NCI-H1436 (cell line): Measurements from ENCODE around the gene ODF2.
"Not testable (repeated sequence)": the region's sequence is repeated elsewhere in the genome, so short reads cannot be mapped to it uniquely, and the experiment has no call there.

Experiments used
- DNase-seq: peaks from one replicate; lab custom pipeline; 2025; lab: John Stamatoyannopoulos, UW

The ODF2 gene

DNA sequence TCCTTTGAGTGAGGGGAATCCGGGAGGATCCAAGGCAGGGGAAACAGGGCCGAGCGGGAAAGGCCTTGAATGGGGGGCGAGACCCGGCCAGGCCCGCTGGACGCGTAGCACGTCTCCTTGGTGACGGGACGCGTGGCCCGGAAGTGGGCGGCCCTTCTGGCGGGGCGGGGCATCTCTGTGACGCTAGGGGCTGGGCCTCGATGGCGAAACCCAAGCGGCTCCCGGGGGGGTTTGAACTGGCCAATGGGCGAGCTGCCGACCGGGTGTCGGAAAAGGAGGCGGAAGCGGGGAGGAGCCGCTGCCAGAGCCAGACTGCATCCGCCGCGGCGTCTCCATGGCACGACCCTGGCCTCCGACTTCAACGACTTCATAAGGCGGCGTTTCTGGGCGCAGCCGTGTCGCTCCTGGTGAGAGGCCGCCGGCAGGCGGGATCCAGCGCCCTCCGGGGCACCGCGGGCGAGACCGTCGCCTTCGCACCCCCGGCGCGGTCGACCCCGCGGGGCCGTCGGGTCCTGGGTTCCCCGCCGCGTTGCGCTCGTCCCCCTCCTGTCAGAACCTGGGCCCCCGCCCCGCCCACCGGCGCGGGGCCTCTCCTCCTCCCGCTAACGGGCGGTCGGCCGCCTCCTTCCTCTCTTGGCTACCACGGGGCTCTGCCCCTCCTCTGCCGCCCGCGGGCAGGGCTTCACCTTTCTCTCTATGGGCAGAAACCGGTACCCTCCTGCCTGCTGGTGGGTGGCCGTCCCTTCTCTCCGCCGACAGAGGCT lies at the start of gene ODF2:
TSS of gene ODF2 (plus strand) at position 158 of the 764 bp plus-strand sequence. CDS start at position 244, 86 bp downstream.
- peak; percentile 97 for DNase-seq

- DNase-seq, result no peak
These were observed 48.9 kb upstream of the ODF2 start for GRCh38 chr9:128406848-128407391.

DNA sequence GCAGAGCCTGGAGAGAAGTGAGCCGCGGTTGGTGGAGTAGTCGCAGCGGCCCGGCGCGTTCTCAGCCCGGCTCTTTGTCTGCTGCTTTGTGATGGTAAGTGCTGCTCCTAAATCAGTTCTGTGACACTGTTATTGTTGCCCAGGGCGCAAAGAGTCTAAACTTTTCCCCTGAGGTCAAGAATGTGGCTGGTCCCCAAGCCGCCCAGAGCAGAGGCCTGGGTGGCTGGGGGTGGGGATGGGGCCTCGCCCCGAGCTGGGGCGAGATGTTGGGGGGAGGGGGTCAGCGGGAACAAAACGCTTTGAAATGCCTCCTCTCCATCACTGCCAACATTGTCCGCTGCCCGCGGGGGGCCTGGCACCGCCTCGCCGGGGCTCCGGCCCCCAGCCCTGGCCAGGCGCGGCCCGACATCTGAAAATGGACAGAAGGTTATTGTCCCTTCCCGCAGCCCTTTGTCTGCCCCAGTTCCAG lies 46.8 kb upstream of the ODF2 start:
- DNase-seq, result no peak

DNA sequence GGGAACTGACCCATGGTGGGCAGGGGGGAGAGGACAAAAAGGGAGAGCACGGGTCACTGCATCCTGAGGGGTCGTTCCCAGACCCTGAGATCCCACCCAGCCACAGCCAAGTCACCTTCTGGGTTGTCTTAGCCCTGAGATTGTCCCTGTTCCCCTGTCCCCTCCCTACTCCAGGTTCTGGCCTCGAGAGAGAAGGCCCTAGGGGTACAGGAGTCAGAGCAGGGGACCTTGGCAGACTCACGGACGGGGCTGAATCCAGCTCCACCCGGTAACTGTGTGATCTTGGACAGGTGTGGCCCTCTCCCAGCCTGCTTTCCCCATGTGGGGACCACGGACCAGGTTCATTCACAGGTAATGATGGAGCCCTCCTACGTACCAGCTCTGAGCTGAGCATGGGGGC lies 46.4 kb upstream of the ODF2 start:
- no peak for DNase-seq

GRCh38 chr9:128409978-128410377 lies 45.8 kb upstream of the ODF2 start:
- DNase-seq, result no peak

DNA sequence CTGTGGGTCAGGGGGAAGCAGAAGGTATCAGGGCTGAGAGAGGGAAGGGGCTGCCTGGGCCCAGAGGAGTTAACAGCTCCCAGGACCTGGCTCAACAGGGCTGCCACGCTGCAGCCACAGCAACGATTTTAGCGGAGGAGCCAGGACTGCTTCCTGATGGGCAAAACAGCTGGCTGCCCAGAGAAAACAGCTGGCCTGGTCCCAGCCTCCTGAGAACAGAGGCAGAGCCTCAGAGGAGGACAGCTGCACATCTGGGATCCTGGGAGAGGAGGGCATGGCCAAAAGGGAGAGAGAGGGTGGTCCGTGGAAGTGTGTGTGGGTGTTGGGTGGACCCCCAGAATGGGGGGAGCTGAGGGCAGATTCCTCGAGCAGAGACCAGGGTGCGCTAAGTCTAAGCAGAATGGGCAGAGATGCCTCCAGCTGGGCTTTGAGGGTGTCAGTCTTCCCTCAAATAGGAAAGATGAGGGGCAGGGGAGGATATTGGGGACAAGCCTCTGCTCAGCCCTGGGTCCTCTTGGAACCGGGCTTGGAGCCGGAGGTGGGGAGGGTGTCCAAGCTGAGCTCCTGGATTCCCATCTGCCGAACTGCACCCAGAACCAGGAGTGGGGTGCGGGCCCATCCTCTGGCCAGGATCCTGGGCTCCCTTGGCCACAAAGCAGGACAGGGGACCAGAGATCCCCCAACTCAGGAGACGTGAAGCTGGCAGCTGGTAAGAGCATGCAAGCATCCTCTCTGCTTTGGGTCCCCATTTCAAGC lies 44.3 kb upstream of the ODF2 start:
- DNase-seq, result no peak

GRCh38 chr9:128412120-128412790 lies 43.6 kb upstream of the ODF2 start:
- peak; percentile 57 for DNase-seq

- DNase-seq, result not testable (repeated sequence)
These were observed 42.1 kb upstream of the ODF2 start for GRCh38 chr9:128413728-128414127.

- no peak for DNase-seq
These were observed 41.3 kb upstream of the ODF2 start for GRCh38 chr9:128414461-128414860.

GRCh38 chr9:128415281-128415680 lies 40.5 kb upstream of the ODF2 start:
- DNase-seq, result no peak

GRCh38 chr9:128416014-128416413 lies 39.8 kb upstream of the ODF2 start:
- no peak for DNase-seq

DNA sequence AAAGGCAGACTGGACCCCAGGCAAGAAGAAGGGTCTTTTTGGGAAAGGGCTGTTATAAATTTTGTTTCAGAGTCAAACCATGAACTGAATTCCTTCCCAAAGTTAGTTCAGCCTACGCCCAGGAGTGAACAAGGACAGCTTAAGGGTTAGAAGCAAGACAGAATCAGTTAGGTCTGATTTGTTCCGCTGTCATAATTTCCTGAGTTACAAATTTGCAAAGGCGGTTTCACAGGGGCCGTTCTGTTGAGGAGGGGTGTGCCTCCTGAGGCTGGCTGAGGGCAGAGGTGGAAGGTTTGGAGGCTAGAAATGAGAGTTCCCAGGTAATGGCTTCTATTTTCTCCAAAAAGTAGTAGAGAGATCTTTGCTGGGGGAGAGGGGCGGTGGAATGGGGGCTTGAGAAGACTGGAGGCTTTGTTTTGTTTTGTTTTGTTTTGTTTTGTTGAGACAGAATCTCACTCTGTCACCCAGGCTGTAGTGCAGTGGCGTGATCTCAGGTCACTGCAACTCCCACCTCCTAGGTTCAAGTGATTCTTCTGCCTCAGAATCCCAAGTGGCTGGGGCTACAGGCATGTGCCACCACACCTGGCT lies 39.3 kb upstream of the ODF2 start:
- DNase-seq, result no peak

DNA sequence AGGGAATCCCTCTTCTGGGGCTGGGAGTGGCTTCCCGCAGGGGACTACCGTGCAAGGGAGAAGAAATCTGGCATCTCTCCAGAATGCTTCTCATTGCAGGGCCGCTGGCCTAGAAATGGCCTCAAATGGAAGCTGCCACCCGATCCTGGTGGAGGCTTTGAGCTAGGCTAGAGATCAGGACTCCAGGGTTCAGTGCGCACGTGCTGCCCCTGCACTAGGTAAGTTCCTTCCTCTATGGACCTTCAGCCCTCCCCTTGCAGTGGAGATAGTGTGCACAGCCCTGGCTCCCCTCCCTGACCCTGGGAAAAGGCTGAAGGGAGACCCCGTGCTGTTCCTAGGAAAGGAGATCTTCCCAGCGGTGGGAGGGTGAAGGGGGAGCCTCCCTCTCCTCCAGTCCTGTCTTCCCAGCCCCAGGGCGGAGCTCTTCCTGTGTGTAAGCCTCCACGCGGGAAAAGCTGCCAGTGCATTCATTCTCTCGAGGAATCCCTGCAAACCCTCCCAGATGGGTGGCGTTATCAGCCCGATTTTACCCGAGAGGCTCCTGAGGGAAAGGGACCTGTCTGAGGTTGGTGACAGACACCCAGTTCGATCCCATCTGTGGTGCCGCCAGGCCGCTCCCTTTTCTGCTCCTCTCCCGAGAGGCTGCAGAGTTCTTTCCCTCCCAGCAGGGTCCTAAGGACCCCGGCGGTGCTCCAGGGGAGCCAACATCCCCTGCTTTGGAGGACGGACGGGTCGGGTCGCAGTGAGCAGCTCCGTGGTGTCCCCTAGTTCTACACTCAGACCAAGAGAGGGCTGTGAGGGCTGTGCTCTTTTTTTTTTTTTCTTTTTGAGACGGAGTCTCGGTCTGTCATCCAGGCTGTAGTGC lies 36.5 kb upstream of the ODF2 start:
- DNase-seq, result peak; percentile 8

GRCh38 chr9:128420060-128420650 lies 35.7 kb upstream of the ODF2 start:
- peak; percentile 46 for DNase-seq

GRCh38 chr9:128420651-128421481 lies 34.9 kb upstream of the ODF2 start, which contains the start of gene CERCAM:
TSS of gene CERCAM (plus strand) at chr9:128420857. CDS start at chr9:128420878, 21 bp downstream.
- no peak for DNase-seq

- DNase-seq, result no peak
These were observed 34.3 kb upstream of the ODF2 start for GRCh38 chr9:128421482-128421996.

DNA sequence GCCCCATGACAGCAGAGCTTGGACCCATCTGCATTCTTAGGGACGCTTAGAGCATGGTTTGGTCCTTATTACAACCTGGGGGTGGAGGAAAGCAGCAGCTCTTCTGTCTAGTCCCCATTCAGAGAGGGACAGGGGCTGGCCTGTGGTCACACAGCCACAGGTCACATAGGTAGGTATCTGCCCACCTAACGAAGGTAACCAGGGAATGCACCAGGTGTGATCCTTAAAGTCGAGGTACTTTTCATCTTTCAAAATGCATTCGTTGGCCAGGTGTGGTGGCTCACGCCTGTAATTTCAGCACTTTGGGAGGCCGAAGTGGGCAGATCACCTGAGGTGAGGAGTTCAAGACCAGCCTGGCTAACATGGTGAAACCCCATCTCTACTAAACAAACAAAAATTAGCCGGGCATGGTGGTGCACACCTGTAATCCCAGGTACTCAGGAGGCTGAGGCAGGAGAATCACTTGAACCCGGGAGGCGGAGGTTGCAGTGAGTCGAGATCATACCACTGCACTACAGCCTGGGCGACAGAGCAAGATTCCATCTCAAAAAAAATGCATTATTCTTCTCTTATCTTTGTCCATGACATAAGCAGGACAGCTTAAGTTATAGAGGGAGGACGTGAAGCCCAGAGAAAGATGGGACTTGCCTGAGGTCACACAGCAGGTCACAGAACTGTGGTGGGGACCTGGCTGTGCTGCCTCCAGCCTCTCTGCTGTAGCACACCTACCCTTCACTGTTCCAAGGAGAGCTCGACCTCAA lies 33.6 kb upstream of the ODF2 start:
- DNase-seq, result not testable (repeated sequence)

DNA sequence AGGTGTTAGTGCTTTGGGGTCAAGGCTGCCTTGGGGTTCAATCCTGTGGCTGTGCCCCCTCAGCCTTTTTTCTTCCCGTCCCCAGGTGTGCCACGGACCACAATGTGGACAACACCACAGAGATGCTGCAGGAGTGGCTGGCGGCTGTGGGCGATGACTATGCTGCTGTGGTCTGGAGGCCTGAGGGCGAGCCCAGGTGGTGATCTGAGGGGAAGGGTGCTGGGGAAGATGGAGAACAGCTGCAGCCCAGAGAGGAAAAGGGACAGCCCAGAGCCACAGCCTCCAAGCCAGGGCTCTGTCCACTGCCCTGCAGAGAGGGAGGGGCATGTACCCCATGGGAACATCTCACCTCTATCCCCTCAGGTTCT lies 33.0 kb upstream of the ODF2 start:
- no peak for DNase-seq

GRCh38 chr9:128423356-128423755 lies 32.5 kb upstream of the ODF2 start:
- not testable (repeated sequence) for DNase-seq
